ENCODE results near the gene HELZ. TPM values are rescaled to one million over a fixed set of nuclear protein-coding genes. Genes with fewer than 3 reads are reported as not detected.
"Not testable (repeated sequence)": the region's sequence is repeated elsewhere in the genome, so short reads cannot be mapped to it uniquely, and the experiment has no call there.

HELZ gene
- total RNA-seq, 1 donor from 2014 or later = 14.8 TPM

GRCh38 chr17:67202503-67202902 is 42.5 kb downstream of the HELZ start:
- no peak overlapping the region for H3K4me3 ChIP-seq (ENCODE audit: low read depth, low read length)
- TF ChIP-seq CTCF (IDR thresholded peaks at IDR 0.05; ENCODE audit: insufficient read depth, low read length, poor library complexity, severe bottlenecking) = no peak
- no peaks in the 10 kb centered on the region for H3K36me3 ChIP-seq (ENCODE audit: control insufficient read depth, insufficient read depth, low read length)
- DNase-seq (ENCODE audit: low read depth) = no peak
- H3K27me3 ChIP-seq (ENCODE audit: control insufficient read depth, insufficient read depth, low read length) = no peaks in the 10 kb centered on the region

GRCh38 chr17:67200727-67201301 is 44.2 kb downstream of the HELZ start:
- TF ChIP-seq CTCF (IDR thresholded peaks at IDR 0.05; ENCODE audit: insufficient read depth, low read length, poor library complexity, severe bottlenecking) = peak; percentile 59
- Histone ChIP-seq H3K36me3 (ENCODE audit: control insufficient read depth, insufficient read depth, low read length) (no peaks in the 10 kb centered on the region), H3K27me3 (ENCODE audit: control insufficient read depth, insufficient read depth, low read length) (no peaks in the 10 kb centered on the region), H3K4me3 (ENCODE audit: low read depth, low read length) (no peak overlapping the region)
- DNase-seq (ENCODE audit: low read depth) = no peak

GRCh38 chr17:67198131-67198530 is 46.9 kb downstream of the HELZ start:
- Histone ChIP-seq H3K27me3 (ENCODE audit: control insufficient read depth, insufficient read depth, low read length) (no peaks in the 10 kb centered on the region), H3K36me3 (ENCODE audit: control insufficient read depth, insufficient read depth, low read length) (no peaks in the 10 kb centered on the region), H3K4me3 (ENCODE audit: low read depth, low read length) (no peak overlapping the region)
- TF ChIP-seq CTCF (IDR thresholded peaks at IDR 0.05; ENCODE audit: insufficient read depth, low read length, poor library complexity, severe bottlenecking) = no peak
- no peak for DNase-seq (ENCODE audit: low read depth)

DNA sequence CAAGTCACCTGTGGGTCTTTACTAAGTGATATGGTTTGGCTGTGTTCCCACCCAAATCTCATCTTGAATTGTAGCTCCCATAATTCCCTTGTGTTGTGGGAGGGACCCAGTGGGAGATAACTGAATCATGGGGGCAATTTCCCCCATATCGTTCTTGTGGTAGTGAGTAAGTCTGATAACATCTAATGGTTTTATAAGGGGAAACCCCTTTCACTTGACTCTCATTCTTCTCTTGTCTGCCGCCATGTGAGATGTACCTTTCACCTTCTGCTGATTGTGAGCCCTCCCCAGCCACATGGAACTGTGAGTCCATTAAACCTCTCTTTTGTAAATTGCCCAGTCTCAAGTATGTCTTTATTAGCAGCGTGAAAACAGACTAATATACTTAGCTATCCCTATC is 48.0 kb downstream of the HELZ start:
- H3K27me3 ChIP-seq (ENCODE audit: control insufficient read depth, insufficient read depth, low read length); H3K36me3 ChIP-seq (ENCODE audit: control insufficient read depth, insufficient read depth, low read length); DNase-seq (ENCODE audit: low read depth); H3K4me3 ChIP-seq (ENCODE audit: low read depth, low read length): not testable (repeated sequence)

- H3K4me3 ChIP-seq (ENCODE audit: low read depth, low read length) = no peak overlapping the region
- H3K36me3 ChIP-seq (ENCODE audit: control insufficient read depth, insufficient read depth, low read length) = no peaks in the 10 kb centered on the region
- no peak for DNase-seq (ENCODE audit: low read depth)
- TF ChIP-seq CTCF (IDR thresholded peaks at IDR 0.05; ENCODE audit: insufficient read depth, low read length, poor library complexity, severe bottlenecking) = no peak
- H3K27me3 ChIP-seq (ENCODE audit: control insufficient read depth, insufficient read depth, low read length) = no peaks in the 10 kb centered on the region
Measured at GRCh38 chr17:67196422-67196821, 48.6 kb downstream of the HELZ start.

DNA sequence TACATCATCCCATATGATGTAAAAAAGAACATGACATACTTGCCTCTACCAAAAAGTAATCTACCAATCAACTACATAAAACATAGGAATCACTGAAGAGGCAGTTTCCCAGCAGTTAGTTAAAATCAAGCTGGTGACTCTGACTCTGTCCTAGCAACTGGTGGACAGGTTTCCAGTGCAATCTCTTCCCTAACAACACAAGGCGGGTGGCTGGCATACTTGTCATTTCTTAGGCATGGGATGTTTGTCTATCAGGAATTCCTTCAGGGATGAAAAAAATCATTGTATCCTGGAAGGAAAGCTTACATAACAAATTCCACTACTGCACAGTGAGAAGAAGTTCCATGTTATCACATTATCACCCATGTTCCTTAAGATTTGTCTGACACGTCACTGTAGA is 50.9 kb downstream of the HELZ start:
- Histone ChIP-seq H3K27me3 (ENCODE audit: control insufficient read depth, insufficient read depth, low read length) (no peaks in the 10 kb centered on the region), H3K4me3 (ENCODE audit: low read depth, low read length) (no peak overlapping the region), H3K36me3 (ENCODE audit: control insufficient read depth, insufficient read depth, low read length) (no peaks in the 10 kb centered on the region)
- no peak for TF ChIP-seq CTCF (IDR thresholded peaks at IDR 0.05; ENCODE audit: insufficient read depth, low read length, poor library complexity, severe bottlenecking)
- peak; percentile 47 for DNase-seq (ENCODE audit: low read depth)
